HCT116 (cell line): Measurements from ENCODE around the gene INTS6. TPM values are rescaled to one million over a fixed set of nuclear protein-coding genes. Genes with fewer than 3 reads are reported as not detected.
A peak's percentile ranks its signal among the peaks of the same experiment; 100 is the strongest.

Source experiments
- ATAC-seq: fragments of 200-7000 bp; cut with Tn5 transposase; 2 replicates; pipeline ENCODE4 v1.9.1; 2020; ENCODE audit warnings: mild to moderate bottlenecking, moderate library complexity
- BruUV-seq: library from RNA; stranded (reverse); fragments of 400-500 nt; replicated peaks from 2 replicates; lab custom pipeline; 2021; lab: Mats Ljungman, UMichigan
- CTCF ChIA-PET: fragments of 300-600 bp; sonication (Branson Sonifier 250); formaldehyde crosslinking; loops from one replicate; lab custom pipeline; 2021; ENCODE audit warnings: antibody characterized with exemption; lab: Charles Lee
- POLR2A ChIA-PET: fragments of 300-600, 350-600 bp; sonication (Branson Sonifier 250); formaldehyde crosslinking; loops from one replicate; lab custom pipeline; 2021; ENCODE audit warnings: antibody characterized with exemption; lab: Charles Lee
- RAD21 ChIA-PET, 2 experiments: fragments of 300-600 bp; sonication (Branson Sonifier 250); formaldehyde crosslinking; loops; one replicate each; lab custom pipeline; 2023; ENCODE audit warnings: low total read pairs in 2 of 2; ENCODE audit not compliant: uncharacterized antibody in 2 of 2, unreplicated experiment in 2 of 2, low non-redundant PET in 1 of 2; lab: Charles Lee
- DNase-seq: peaks from one replicate; pipeline ENCODE4 v3.0.0-alpha.2; 2010; ENCODE audit warnings: low read depth, low spot score
- H2AFZ ChIP-seq: fragments of 200-600 bp; shearing (Covaris generic), sonication (generic); 2 replicates; pipeline ENCODE4 v1.6.1; 2017; ENCODE audit warnings: low read depth, mixed run types, mixed read lengths, antibody characterized with exemption, low read length; ENCODE audit not compliant: poor library complexity, severe bottlenecking
- H3K27ac ChIP-seq: 2 replicates; pipeline ENCODE4 v1.5.1; 2012; ENCODE audit warnings: low read depth, low read length
- H3K27me3 ChIP-seq: fragments of 200-600 bp; sonication (generic); 2 replicates; pipeline ENCODE4 v1.6.1; 2016; ENCODE audit warnings: mixed run types, low read length, mixed read lengths; ENCODE audit not compliant: insufficient read depth
- H3K36me3 ChIP-seq, 2 experiments: fragments of 200-500 bp in 1 of 2; fragments of 200-600 bp in 1 of 2; sonication (Bioruptor generic) in 1 of 2; sonication (generic) in 1 of 2; 2 replicates each; pipeline versions ENCODE4 v1.5.1 to v1.6.1; 2014 to 2016; ENCODE audit warnings: low read length in 2 of 2, inconsistent platforms in 1 of 2, mixed read lengths in 1 of 2, mixed run types in 1 of 2; ENCODE audit not compliant: insufficient read depth in 2 of 2, control insufficient read depth in 1 of 2
- H3K4me1 ChIP-seq, 2 experiments: fragments of 200-600 bp in 1 of 2; sonication (generic) in 1 of 2; 2 replicates each; pipeline versions ENCODE4 v1.5.1 to v1.6.1; 2012 to 2017; ENCODE audit warnings: low read length in 2 of 2, inconsistent platforms in 1 of 2, mild to moderate bottlenecking in 1 of 2, mixed read lengths in 1 of 2, mixed run types in 1 of 2, moderate library complexity in 1 of 2; ENCODE audit not compliant: insufficient read depth in 2 of 2, control insufficient read depth in 1 of 2
- H3K4me2 ChIP-seq: fragments of 200-600 bp; sonication (generic); 2 replicates; pipeline ENCODE4 v1.6.1; 2017; ENCODE audit warnings: mixed run types, low read length, mixed read lengths
- H3K4me3 ChIP-seq, 2 experiments: fragments of 200-600 bp in 1 of 2; sonication (generic) in 1 of 2; replicated peaks in 1 of 2; 2 replicates each; pipeline ENCODE4 v1.5.1; 2011 to 2016; ENCODE audit warnings: low read length in 2 of 2, control low read depth in 1 of 2, low read depth in 1 of 2, mild to moderate bottlenecking in 1 of 2, mixed read lengths in 1 of 2, mixed run types in 1 of 2
- H3K79me2 ChIP-seq: fragments of 200-600 bp; sonication (generic); 2 replicates; pipeline ENCODE4 v1.6.1; 2017; ENCODE audit warnings: mild to moderate bottlenecking, mixed run types, low read length, moderate library complexity, mixed read lengths; ENCODE audit not compliant: insufficient read depth
- H3K9ac ChIP-seq: fragments of 200-600 bp; sonication (generic); 2 replicates; pipeline ENCODE4 v1.6.1; 2016; ENCODE audit warnings: low read length, mixed read lengths
- H3K9me2 ChIP-seq: fragments of 200-600 bp; sonication (generic), shearing (Covaris generic); 2 replicates; pipeline ENCODE4 v1.6.1; 2017; ENCODE audit warnings: mixed run types, mild to moderate bottlenecking, moderate library complexity; ENCODE audit not compliant: insufficient read depth
- H3K9me3 ChIP-seq, 2 experiments: fragments of 200-500 bp in 1 of 2; fragments of 200-600 bp in 1 of 2; sonication (Bioruptor generic) in 1 of 2; sonication (generic) in 1 of 2; 2 replicates each; pipeline ENCODE4 v1.6.1; 2014 to 2017; ENCODE audit warnings: low read length in 2 of 2, mixed read lengths in 2 of 2, inconsistent platforms in 1 of 2, low read depth in 1 of 2, mild to moderate bottlenecking in 1 of 2, mixed run types in 1 of 2, moderate library complexity in 1 of 2; ENCODE audit not compliant: control insufficient read depth in 1 of 2, insufficient read depth in 1 of 2
- H4K20me1 ChIP-seq: fragments of 200-600 bp; sonication (generic), shearing (Covaris generic); 2 replicates; pipeline ENCODE4 v1.6.1; 2017; ENCODE audit warnings: mixed run types, mild to moderate bottlenecking, moderate library complexity; ENCODE audit not compliant: insufficient read depth
- CEBPB ChIP-seq: IDR thresholded peaks from 2 replicates; pipeline ENCODE4 v1.6.1; 2012; ENCODE audit warnings: low read depth
- CTCF ChIP-seq, 3 experiments: fragments of 200-600 bp in 1 of 3; sonication (generic) in 1 of 3; IDR thresholded peaks in 2 of 3; conservative IDR thresholded peaks in 1 of 3; 2 replicates each; pipeline ENCODE4 v1.5.1; 2012 to 2017; ENCODE audit warnings: low read depth in 2 of 3, low read length in 2 of 3, antibody characterized with exemption in 1 of 3, borderline replicate concordance in 1 of 3, control low read depth in 1 of 3, mild to moderate bottlenecking in 1 of 3, mixed read lengths in 1 of 3, mixed run types in 1 of 3, moderate library complexity in 1 of 3; ENCODE audit not compliant: insufficient read depth in 1 of 3
- JUND ChIP-seq: IDR thresholded peaks from 2 replicates; pipeline ENCODE4 v1.6.1; 2012
- POLR2AphosphoS5 ChIP-seq: IDR thresholded peaks from 2 replicates; pipeline ENCODE4 v1.6.1; 2011; ENCODE audit warnings: mild to moderate bottlenecking, low read depth, low read length, moderate library complexity
- RAD21 ChIP-seq: IDR thresholded peaks from 2 replicates; pipeline ENCODE4 v1.6.1; 2012; ENCODE audit warnings: low read depth, mild to moderate bottlenecking
- REST ChIP-seq: IDR thresholded peaks from 2 replicates; pipeline ENCODE4 v1.6.1; 2012; ENCODE audit warnings: low read depth
- SP1 ChIP-seq: IDR thresholded peaks from 2 replicates; pipeline ENCODE4 v1.6.1; 2012; ENCODE audit warnings: low read depth
- SRF ChIP-seq: IDR thresholded peaks from 2 replicates; pipeline ENCODE4 v1.6.1; 2012; ENCODE audit warnings: low read depth
- intact Hi-C: fragments of 100-400 bp; cut with micrococcal nuclease; formaldehyde crosslinking; loops from 2 replicates; pipeline ENCODE4 v1.10.0; 2022
- total RNA-seq: library from RNA; stranded (reverse); gene quantifications from one replicate; pipeline ENCODE4 v1.2.1, GENCODE V29; 2021; ENCODE audit not compliant: unreplicated experiment

Gene INTS6
- total RNA-seq, 1 experiment from 2014 or later, result 44.7 TPM

DNA sequence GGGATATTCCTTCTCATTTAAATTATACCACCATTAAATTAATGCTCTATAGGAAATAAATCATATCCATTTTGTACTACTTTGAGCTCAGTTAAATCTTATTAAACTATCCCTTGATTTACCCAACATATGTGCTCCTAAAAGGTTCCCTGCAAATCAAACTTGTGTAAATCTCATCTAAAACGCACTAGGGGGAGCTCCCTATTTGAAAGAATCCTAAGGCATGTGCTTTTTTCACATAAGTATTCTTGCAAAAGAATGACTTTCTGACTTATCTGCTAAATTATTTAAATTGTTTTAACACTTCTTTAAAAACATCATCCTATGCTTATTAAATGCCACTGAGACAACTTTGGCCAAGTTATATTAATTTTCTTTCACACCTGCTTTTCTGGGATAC, 7.9 kb downstream of the INTS6 start:
- peaks cover 4% of the 10 kb centered on the region; the same call in 1 of the 2 replicates for H3K79me2 ChIP-seq
- ChIA-PET CTCF (interaction anchor here (0.8 to 2.7 kb wide), 3 partner anchors 8 to 353 kb away, joined by 3 to 18 read pairs (median 4); partner anchors contain the start of gene INTS6), POLR2A (interaction anchor here (0.7 to 4.8 kb wide), 2 partner anchors 8 to 184 kb away, joined by 3 to 32 read pairs; partner anchors contain the start of gene INTS6), RAD21 (interaction anchor here (1.0 to 1.5 kb wide), 2 partner anchors 353 kb away, joined by 4 to 5 read pairs; no protein-coding TSS in a partner anchor)
- BruUV-seq, result no TSS peak
- H3K4me2 ChIP-seq, result no peak overlapping the region
- no peak for ATAC-seq
- intact Hi-C loops, result no loop called here
- H3K4me1 ChIP-seq, result no peaks in the 10 kb centered on the region
- H3K9me2 ChIP-seq, result no peaks in the 10 kb centered on the region
- H4K20me1 ChIP-seq, result 0 out of 2 replicates have a peak, but pooled peaks cover 3% of the 10 kb centered on the region
- peaks cover 11 to 14% of the 10 kb centered on the region in 2 experiments for H3K36me3 ChIP-seq
- TF ChIP-seq REST, result no peak
- no peak for TF ChIP-seq JUND
- TF ChIP-seq SRF, result no peak
- TF ChIP-seq POLR2AphosphoS5, result no peak
- no peak for TF ChIP-seq SP1
- no peak for TF ChIP-seq CEBPB
- TF ChIP-seq RAD21, result peak; percentile 57
- peak; percentile 8 to 42 (median 36); a peak in 2 of 6 replicates for TF ChIP-seq CTCF (IDR thresholded peaks at IDR 0.05 in 2 of 3, conservative IDR thresholded peaks at IDR 0.05 in 1 of 3; ENCODE audit: borderline replicate concordance in 1 of 3, insufficient read depth in 1 of 3, low read depth in 2 of 3, low read length in 2 of 3)
- H3K27ac ChIP-seq, result no peak overlapping the region
- H3K27me3 ChIP-seq, result no peaks in the 10 kb centered on the region
- no peaks in the 10 kb centered on the region for H3K9me3 ChIP-seq
- no peak overlapping the region for H2AFZ ChIP-seq
- peak; percentile 15 for DNase-seq
- H3K4me3 ChIP-seq, result no peak overlapping the region
- H3K9ac ChIP-seq, result no peak overlapping the region
